ENCODE data around the gene BLTP1.

Gene BLTP1

DNA sequence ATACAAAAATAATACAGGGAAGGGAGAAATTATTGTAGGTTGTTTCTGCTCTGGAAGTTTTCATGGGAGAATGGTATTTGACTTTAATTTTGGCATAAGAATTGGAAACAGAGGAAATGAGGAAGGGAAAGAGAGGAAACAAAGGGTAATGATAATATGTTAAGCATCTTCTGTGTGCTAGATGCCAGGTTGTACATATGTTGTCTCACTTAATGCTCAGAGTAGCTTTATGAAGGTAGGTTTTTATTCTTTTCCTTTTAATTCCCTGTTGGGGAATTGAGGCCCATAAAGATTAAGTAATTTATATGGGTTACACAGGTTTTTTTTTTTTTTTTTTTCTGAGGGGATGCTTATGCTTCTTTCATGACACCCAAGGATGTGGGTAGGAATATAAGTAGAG lies 19.2 kb downstream of the BLTP1 start:
- Histone ChIP-seq H3K36me3 (ENCODE audit: control insufficient read depth, insufficient read depth, low read length) (no peaks in the 10 kb centered on the region), H3K4me3 (replicated peaks; ENCODE audit: low read depth, low read length) (no peak overlapping the region), H3K27me3 (replicated peaks; ENCODE audit: control insufficient read depth, insufficient read depth, low read length) (no peaks in the 10 kb centered on the region)
- DNase-seq (ENCODE audit: extremely low read depth, insufficient read length): no peak
- TF ChIP-seq, protein P1, sequence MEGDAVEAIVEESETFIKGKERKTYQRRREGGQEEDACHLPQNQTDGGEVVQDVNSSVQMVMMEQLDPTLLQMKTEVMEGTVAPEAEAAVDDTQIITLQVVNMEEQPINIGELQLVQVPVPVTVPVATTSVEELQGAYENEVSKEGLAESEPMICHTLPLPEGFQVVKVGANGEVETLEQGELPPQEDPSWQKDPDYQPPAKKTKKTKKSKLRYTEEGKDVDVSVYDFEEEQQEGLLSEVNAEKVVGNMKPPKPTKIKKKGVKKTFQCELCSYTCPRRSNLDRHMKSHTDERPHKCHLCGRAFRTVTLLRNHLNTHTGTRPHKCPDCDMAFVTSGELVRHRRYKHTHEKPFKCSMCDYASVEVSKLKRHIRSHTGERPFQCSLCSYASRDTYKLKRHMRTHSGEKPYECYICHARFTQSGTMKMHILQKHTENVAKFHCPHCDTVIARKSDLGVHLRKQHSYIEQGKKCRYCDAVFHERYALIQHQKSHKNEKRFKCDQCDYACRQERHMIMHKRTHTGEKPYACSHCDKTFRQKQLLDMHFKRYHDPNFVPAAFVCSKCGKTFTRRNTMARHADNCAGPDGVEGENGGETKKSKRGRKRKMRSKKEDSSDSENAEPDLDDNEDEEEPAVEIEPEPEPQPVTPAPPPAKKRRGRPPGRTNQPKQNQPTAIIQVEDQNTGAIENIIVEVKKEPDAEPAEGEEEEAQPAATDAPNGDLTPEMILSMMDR (IDR thresholded peaks at IDR 0.05; ENCODE audit: insufficient read depth, low read length, poor library complexity, severe bottlenecking): no peak

DNA sequence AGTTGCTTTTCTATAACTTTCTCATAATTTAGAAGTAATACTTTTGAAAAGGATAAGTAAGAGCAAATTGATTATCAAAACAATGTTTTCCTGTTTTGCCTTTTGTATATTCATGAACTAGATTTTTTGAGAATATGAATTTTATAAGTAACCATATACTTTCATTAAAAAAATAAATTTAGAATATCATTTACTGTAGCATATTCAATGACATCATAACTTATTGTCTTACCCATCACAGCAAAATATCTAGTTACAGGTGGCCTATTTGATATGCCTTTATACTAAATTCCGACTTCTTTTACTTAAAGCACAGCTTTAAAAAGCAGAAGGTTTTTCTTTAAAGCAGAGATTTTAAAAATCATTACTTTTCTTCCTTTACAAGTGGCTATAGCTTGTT lies 20.1 kb downstream of the BLTP1 start:
- TF ChIP-seq, protein P1 (IDR thresholded peaks at IDR 0.05; ENCODE audit: insufficient read depth, low read length, poor library complexity, severe bottlenecking): no peak
- no peak for DNase-seq (ENCODE audit: extremely low read depth, insufficient read length)
- Histone ChIP-seq H3K36me3 (ENCODE audit: control insufficient read depth, insufficient read depth, low read length) (no peaks in the 10 kb centered on the region; the same call in 1 of the 2 replicates), H3K27me3 (replicated peaks; ENCODE audit: control insufficient read depth, insufficient read depth, low read length) (no peaks in the 10 kb centered on the region), H3K4me3 (replicated peaks; ENCODE audit: low read depth, low read length) (no peak overlapping the region)

DNA sequence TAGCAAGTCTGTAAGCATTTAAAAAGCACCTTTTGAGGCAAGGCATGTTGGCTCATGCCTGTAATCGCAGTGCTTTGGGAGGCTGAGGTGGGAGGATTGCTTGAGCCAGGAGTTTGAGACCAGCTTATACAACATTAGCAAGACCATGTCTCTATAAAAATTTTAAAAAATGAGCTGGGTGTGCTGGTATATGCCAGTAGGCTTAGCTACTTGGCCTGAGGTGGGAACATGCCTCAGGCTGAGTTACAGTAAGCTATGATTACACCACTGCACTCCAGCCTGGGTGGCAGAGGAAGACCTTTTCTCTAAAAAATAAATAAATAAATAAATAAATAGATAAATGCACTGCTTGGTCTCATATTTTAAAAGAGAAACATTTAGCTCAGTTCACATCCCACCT lies 26.8 kb downstream of the BLTP1 start:
- TF ChIP-seq, protein P1 (IDR thresholded peaks at IDR 0.05; ENCODE audit: insufficient read depth, low read length, poor library complexity, severe bottlenecking): no peak
- no peak for DNase-seq (ENCODE audit: extremely low read depth, insufficient read length)
- Histone ChIP-seq H3K27me3 (replicated peaks; ENCODE audit: control insufficient read depth, insufficient read depth, low read length) (no peaks in the 10 kb centered on the region), H3K36me3 (ENCODE audit: control insufficient read depth, insufficient read depth, low read length) (peaks cover 1% of the 10 kb centered on the region; the same call in 1 of the 2 replicates), H3K4me3 (replicated peaks; ENCODE audit: low read depth, low read length) (no peak overlapping the region)

DNA sequence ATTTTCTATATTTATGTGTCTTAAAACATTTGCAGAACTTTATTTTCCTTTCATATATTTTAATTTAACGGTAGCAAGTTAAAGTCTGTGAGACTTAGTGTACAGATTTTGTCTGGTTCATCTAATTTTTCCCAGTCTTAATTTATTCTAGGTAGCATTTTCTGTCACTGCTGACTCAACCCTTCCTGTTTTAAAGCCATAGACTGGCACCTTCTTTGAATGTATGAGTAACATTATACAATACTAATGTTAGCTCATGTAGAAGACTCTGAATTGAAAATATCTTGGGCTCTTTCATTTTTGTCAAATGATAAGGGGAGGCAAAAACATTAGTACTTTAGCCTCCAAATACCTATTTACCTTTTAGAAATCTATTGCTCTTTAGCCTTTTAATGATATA lies 43.6 kb downstream of the BLTP1 start:
- no peak for DNase-seq (ENCODE audit: extremely low read depth, insufficient read length)
- no peaks in the 10 kb centered on the region for H3K27me3 ChIP-seq (replicated peaks; ENCODE audit: control insufficient read depth, insufficient read depth, low read length)
- H3K36me3 ChIP-seq (ENCODE audit: control insufficient read depth, insufficient read depth, low read length): no peaks in the 10 kb centered on the region
- TF ChIP-seq, protein P1 (IDR thresholded peaks at IDR 0.05; ENCODE audit: insufficient read depth, low read length, poor library complexity, severe bottlenecking): no peak
- no peak overlapping the region for H3K4me3 ChIP-seq (replicated peaks; ENCODE audit: low read depth, low read length)

Data from GM06990 (cell line).